ENCODE results near the gene KCNK5. TPM values are rescaled to one million over a fixed set of nuclear protein-coding genes. Genes with fewer than 3 reads are reported as not detected.

The KCNK5 gene
- polyA plus RNA-seq, 1 donor from 2014 or later = not detected

DNA sequence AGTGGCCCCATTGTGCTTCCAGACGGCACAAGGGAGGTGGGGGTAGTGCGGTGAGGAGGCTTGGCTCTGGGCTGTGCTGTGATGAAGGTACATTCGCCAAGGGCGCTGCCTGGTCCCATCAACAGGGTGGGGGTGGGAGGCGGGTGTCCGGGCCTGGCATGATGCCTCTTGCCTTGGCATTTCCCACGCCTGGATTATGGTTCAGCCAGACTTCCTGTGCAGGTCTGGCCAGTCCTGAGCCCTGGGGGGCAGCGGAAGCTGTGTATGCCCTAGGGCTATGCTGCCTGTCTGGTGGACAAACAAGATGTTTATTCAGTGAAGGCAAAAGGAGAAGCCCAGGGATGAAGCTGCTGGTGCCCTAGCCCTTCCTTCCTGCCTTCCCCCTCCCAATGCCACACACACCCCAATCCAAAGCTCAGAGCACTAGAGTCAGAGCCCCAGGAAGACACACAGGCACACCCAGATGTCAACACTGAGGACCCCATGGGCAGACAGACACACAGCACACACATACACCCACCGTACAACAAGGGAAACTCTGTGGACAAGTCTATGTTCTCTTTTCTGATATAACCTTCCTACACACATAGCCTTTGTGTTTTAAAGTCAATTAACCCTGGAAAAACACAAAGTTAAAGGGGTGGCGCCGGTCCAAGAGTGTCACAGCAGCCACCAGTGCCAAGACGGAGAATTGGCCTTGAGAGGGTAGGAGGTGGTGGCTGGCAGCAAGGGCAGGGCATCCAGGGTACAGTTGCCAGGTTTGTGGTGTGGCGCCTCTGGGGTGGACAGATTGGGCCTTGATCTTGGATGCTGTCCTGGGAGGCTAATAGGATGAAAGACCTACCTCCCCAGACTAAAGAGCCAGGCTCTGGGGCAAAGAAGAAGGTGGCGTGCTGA lies 59.6 kb downstream of the KCNK5 start:
- TF ChIP-seq MXI1 (conservative IDR thresholded peaks at IDR 0.05; ENCODE audit: poor library complexity, severe bottlenecking) = no peak
- TF ChIP-seq RAD21 (conservative IDR thresholded peaks at IDR 0.05) = no peak
- no peak for TF ChIP-seq TAF1 (IDR thresholded peaks at IDR 0.05; ENCODE audit: low read depth)
- no peak for TF ChIP-seq CTCF (IDR thresholded peaks at IDR 0.05; ENCODE audit: poor library complexity, severe bottlenecking)
- TF ChIP-seq SMC3 (conservative IDR thresholded peaks at IDR 0.05; ENCODE audit: poor library complexity) = no peak
- no peak for TF ChIP-seq EZH2 (IDR thresholded peaks at IDR 0.05; ENCODE audit: borderline replicate concordance, insufficient read depth, low read length, poor library complexity, severe bottlenecking)
- no peak for TF ChIP-seq EP300 (conservative IDR thresholded peaks at IDR 0.05; ENCODE audit: poor library complexity, severe bottlenecking)
- TF ChIP-seq POLR2AphosphoS5 (IDR thresholded peaks at IDR 0.05) = no peak
- TF ChIP-seq REST (IDR thresholded peaks at IDR 0.05; ENCODE audit: borderline replicate concordance) = no peak
- Histone ChIP-seq H3K4me2 (ENCODE audit: low read length) (no peak overlapping the region), H3K27ac (ENCODE audit: low read length) (no peak overlapping the region), H3F3A (ENCODE audit: insufficient read depth, low read length, poor library complexity, severe bottlenecking) (no peaks in the 10 kb centered on the region), H3K27me3 (ENCODE audit: insufficient read depth, low read depth, low read length) (no peaks in the 10 kb centered on the region), H3K9ac (ENCODE audit: low read length) (no peak overlapping the region), H4K20me1 (ENCODE audit: insufficient read depth) (no peaks in the 10 kb centered on the region), H3K79me2 (replicated peaks; ENCODE audit: insufficient read depth, low read length) (no peaks in the 10 kb centered on the region), H3K9me3 (ENCODE audit: low read length) (no peaks in the 10 kb centered on the region), H3K9me2 (ENCODE audit: insufficient read depth, low read length) (no peaks in the 10 kb centered on the region), H3K36me3 (ENCODE audit: insufficient read depth, low read length) (no peaks in the 10 kb centered on the region), H2AFZ (ENCODE audit: low read depth, low read length) (no peak overlapping the region), H3K4me3 (ENCODE audit: low read length) (no peak overlapping the region)

DNA sequence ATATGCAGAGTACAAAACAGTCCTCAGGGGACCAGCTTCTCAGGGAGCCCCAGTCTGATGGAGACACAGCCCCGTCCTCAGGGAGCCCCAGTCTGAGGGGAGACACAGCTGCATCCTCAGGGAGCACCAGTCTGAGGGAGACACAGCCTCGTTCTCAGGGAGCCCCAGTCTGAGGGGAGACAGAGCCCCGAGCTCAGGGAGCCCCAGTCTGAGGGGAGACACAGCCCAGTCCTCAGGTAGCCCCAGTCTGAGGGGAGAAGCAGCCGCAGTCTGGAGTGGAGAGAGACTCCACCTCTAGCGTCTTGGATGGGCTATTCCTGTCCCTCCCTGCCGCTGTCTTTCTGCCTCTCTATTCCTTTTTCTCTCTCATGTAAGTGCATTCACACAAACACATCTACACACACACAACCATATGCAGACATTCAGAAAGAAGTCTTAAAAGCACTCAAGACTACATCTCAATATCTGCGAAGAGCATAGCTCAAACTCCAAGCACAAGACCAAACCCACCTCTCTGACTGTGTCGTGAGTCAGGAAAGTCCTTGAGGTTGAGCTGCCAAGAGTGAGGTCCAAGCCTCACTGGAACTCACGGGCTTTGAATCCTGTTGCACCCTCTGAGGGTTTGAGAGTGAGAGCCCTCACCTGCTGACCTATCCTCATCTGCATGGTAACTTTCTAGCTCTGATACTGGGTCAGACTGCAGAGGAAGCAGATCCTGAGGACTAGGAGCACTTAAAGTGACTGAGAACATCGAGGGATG lies 61.2 kb downstream of the KCNK5 start:
- Histone ChIP-seq H3K9me3 (ENCODE audit: low read length) (no peaks in the 10 kb centered on the region), H3K4me2 (ENCODE audit: low read length) (no peak overlapping the region), H2AFZ (ENCODE audit: low read depth, low read length) (no peak overlapping the region)

More for the DNA sequence above, 61.2 kb downstream of the KCNK5 start:
- H3K9ac ChIP-seq (ENCODE audit: low read length) = no peak overlapping the region
- TF ChIP-seq POLR2AphosphoS5 (IDR thresholded peaks at IDR 0.05) (no peak), EZH2 (IDR thresholded peaks at IDR 0.05; ENCODE audit: borderline replicate concordance, insufficient read depth, low read length, poor library complexity, severe bottlenecking) (no peak), REST (IDR thresholded peaks at IDR 0.05; ENCODE audit: borderline replicate concordance) (no peak), MXI1 (conservative IDR thresholded peaks at IDR 0.05; ENCODE audit: poor library complexity, severe bottlenecking) (no peak)
- H3F3A ChIP-seq (ENCODE audit: insufficient read depth, low read length, poor library complexity, severe bottlenecking) = no peaks in the 10 kb centered on the region
- H3K79me2 ChIP-seq (replicated peaks; ENCODE audit: insufficient read depth, low read length) = no peaks in the 10 kb centered on the region
- H3K27me3 ChIP-seq (ENCODE audit: insufficient read depth, low read depth, low read length) = no peaks in the 10 kb centered on the region
- H3K27ac ChIP-seq (ENCODE audit: low read length) = no peak overlapping the region
- no peaks in the 10 kb centered on the region for H3K36me3 ChIP-seq (ENCODE audit: insufficient read depth, low read length)
- H3K4me3 ChIP-seq (ENCODE audit: low read length) = no peak overlapping the region
- H3K9me2 ChIP-seq (ENCODE audit: insufficient read depth, low read length) = no peaks in the 10 kb centered on the region
- no peaks in the 10 kb centered on the region for H4K20me1 ChIP-seq (ENCODE audit: insufficient read depth)

Measured in neural cell (in vitro differentiated cells).